ENCODE results near the gene FARP2.

DNA sequence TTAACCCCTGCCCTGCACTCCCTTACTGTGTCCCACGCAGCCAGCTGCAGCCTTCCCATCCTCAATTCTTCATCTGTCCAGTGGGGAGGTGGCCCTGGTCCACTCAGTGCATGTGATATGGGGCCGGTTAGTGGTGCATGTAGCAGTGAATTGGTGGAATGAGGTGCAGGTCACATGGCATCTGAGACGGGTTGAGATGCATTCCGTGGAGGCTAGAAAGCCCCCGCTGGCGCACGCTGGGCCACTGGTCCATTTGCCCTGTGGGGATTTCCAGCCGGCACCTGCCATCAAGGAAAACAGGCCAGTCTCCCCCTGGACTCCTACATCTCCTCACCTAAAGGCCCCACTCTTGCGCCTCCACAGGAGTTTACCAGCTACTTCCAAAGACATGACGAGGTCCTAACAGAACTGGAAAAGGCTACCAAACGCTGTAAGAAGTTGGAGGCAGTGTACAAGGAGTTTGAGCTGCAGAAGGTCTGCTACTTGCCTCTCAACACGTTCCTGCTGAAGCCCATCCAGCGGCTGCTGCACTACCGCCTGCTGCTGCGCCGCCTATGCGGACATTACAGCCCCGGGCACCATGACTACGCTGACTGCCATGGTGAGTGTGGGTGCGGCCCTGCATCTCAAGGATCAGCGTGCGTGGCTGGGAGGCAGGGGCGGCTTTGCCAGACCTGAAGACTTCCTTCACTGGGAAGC, 111.8 kb downstream of the FARP2 start:
- TF ChIP-seq CTCF (IDR thresholded peaks at IDR 0.05 in 8 of 11, conservative IDR thresholded peaks at IDR 0.05 in 3 of 11) (no peak), POLR2AphosphoS5 (IDR thresholded peaks at IDR 0.05) (peak in 1 of 3 donors; percentile 11), POLR2A (IDR thresholded peaks at IDR 0.05) (no peak)

Data from spleen (tissue), 7 donors.